IMR-90 (cell line): ENCODE results near the gene PIK3R4. TPM values are rescaled to one million over a fixed set of nuclear protein-coding genes. Genes with fewer than 3 reads are reported as not detected.

Experiments used
- ATAC-seq: fragments of 200-7000 bp; cut with Tn5 transposase; 2 replicates; pipeline ENCODE4 v1.9.1; 2020; ENCODE audit warnings: low read depth, mild to moderate bottlenecking, moderate library complexity
- BruUV-seq: library from RNA; stranded (reverse); fragments of 400-500 nt; replicated peaks from 2 replicates; lab custom pipeline; 2021; lab: Mats Ljungman, UMichigan
- CTCF ChIA-PET: fragments of 300-600 bp; formaldehyde crosslinking; extraction: SDS; loops from one replicate; lab custom pipeline; 2021; ENCODE audit warnings: antibody characterized with exemption; lab: Yijun Ruan, JAX
- POLR2A ChIA-PET: fragments of 300-600 bp; sonication (Branson Sonifier 250); formaldehyde crosslinking; loops from one replicate; lab custom pipeline; 2022; ENCODE audit warnings: antibody characterized with exemption; ENCODE audit not compliant: unreplicated experiment; lab: Charles Lee
- DNase-seq: peaks from one replicate; pipeline ENCODE4 v3.0.0; 2013
- H2AFZ ChIP-seq: replicated peaks from 2 replicates; pipeline ENCODE3; 2013; ENCODE audit warnings: low read length, mild to moderate bottlenecking; ENCODE audit not compliant: poor library complexity
- H2AK5ac ChIP-seq: 2 replicates; pipeline ENCODE4 v1.6.1; 2013; ENCODE audit warnings: low read depth, low read length, inconsistent platforms
- H2AK9ac ChIP-seq: replicated peaks from 2 replicates; pipeline ENCODE3; 2013; ENCODE audit warnings: mild to moderate bottlenecking, low read depth, low read length, moderate library complexity; ENCODE audit not compliant: poor library complexity
- H2BK120ac ChIP-seq: 2 replicates; pipeline ENCODE4 v1.6.1; 2013; ENCODE audit warnings: low read depth, low read length, inconsistent platforms
- H2BK15ac ChIP-seq: 3 replicates; pipeline ENCODE4 v1.6.1; 2013; ENCODE audit warnings: low read depth, low read length, inconsistent platforms
- H2BK20ac ChIP-seq: 2 replicates; pipeline ENCODE4 v1.6.1; 2013; ENCODE audit warnings: low read depth, mild to moderate bottlenecking, inconsistent platforms, low read length, moderate library complexity
- H2BK5ac ChIP-seq: 2 replicates; pipeline ENCODE4 v1.6.1; 2013; ENCODE audit warnings: mild to moderate bottlenecking, low read depth, low read length, inconsistent platforms; ENCODE audit not compliant: poor library complexity, severe bottlenecking
- H3K14ac ChIP-seq: replicated peaks from 2 replicates; pipeline ENCODE4 v1.6.1; 2013; ENCODE audit warnings: low read depth, low read length, inconsistent platforms
- H3K18ac ChIP-seq: 2 replicates; pipeline ENCODE4 v1.6.1; 2013; ENCODE audit warnings: low read depth, low read length, control low read depth
- H3K23ac ChIP-seq: 2 replicates; pipeline ENCODE4 v1.6.1; 2013; ENCODE audit warnings: low read depth, low read length, inconsistent platforms
- H3K27ac ChIP-seq: 2 replicates; pipeline ENCODE4 v1.5.1; 2013; ENCODE audit warnings: mild to moderate bottlenecking, control low read depth, low read length; ENCODE audit not compliant: insufficient read depth
- H3K27me3 ChIP-seq: 2 replicates; pipeline ENCODE4 v1.6.1; 2013; ENCODE audit warnings: low read length; ENCODE audit not compliant: control insufficient read depth, insufficient read depth
- H3K36me3 ChIP-seq: 2 replicates; pipeline ENCODE4 v1.6.1; 2013; ENCODE audit warnings: low read length, mixed read lengths; ENCODE audit not compliant: control insufficient read depth, insufficient read depth
- H3K4ac ChIP-seq: 2 replicates; pipeline ENCODE4 v1.6.1; 2013; ENCODE audit warnings: low read depth, low read length, inconsistent platforms
- H3K4me1 ChIP-seq: 2 replicates; pipeline ENCODE4 v1.6.1; 2013; ENCODE audit warnings: low read length, mixed read lengths; ENCODE audit not compliant: control insufficient read depth, insufficient read depth
- H3K4me2 ChIP-seq: 2 replicates; pipeline ENCODE4 v1.6.1; 2013; ENCODE audit warnings: low read depth, mild to moderate bottlenecking, control low read depth, low read length, moderate library complexity
- H3K4me3 ChIP-seq: 2 replicates; pipeline ENCODE4 v1.5.1; 2013; ENCODE audit warnings: low read depth, mild to moderate bottlenecking, control low read depth, low read length, moderate library complexity; ENCODE audit not compliant: insufficient read depth
- H3K56ac ChIP-seq: 2 replicates; pipeline ENCODE4 v1.6.1; 2013; ENCODE audit warnings: low read length, inconsistent platforms; ENCODE audit not compliant: insufficient read depth; ENCODE audit errors: extremely low read depth
- H3K79me1 ChIP-seq, 2 experiments: 2 replicates each; pipeline ENCODE4 v1.6.1; 2013; ENCODE audit warnings: low read length in 2 of 2, inconsistent platforms in 1 of 2, low read depth in 1 of 2
- H3K9ac ChIP-seq: 2 replicates; pipeline ENCODE4 v1.6.1; 2013; ENCODE audit warnings: low read depth, low read length, control low read depth
- H3K9me1 ChIP-seq: 2 replicates; pipeline ENCODE4 v1.6.1; 2013; ENCODE audit warnings: low read length, inconsistent platforms; ENCODE audit not compliant: insufficient read depth
- H3K9me3 ChIP-seq: 2 replicates; pipeline ENCODE4 v1.6.1; 2013; ENCODE audit warnings: low read length; ENCODE audit not compliant: control insufficient read depth, insufficient read depth
- H4K20me1 ChIP-seq: 2 replicates; pipeline ENCODE4 v1.6.1; 2013; ENCODE audit warnings: low read length, inconsistent platforms; ENCODE audit not compliant: insufficient read depth
- H4K5ac ChIP-seq: 2 replicates; pipeline ENCODE4 v1.6.1; 2013; ENCODE audit warnings: mild to moderate bottlenecking, low read depth, low read length, control low read depth
- H4K8ac ChIP-seq, 2 experiments: 2 replicates each; pipeline ENCODE4 v1.6.1; 2013; ENCODE audit warnings: low read depth in 2 of 2, low read length in 2 of 2, control low read depth in 1 of 2, inconsistent platforms in 1 of 2
- H4K91ac ChIP-seq: 2 replicates; pipeline ENCODE4 v1.6.1; 2013; ENCODE audit warnings: low read depth, low read length, inconsistent platforms; ENCODE audit not compliant: insufficient read depth
- BHLHE40 ChIP-seq: fragments of 150-350 bp; IDR thresholded peaks from 2 replicates; pipeline ENCODE4 v1.6.1; 2016; ENCODE audit warnings: mild to moderate bottlenecking, low read depth, low read length
- CEBPB ChIP-seq: IDR thresholded peaks from 2 replicates; pipeline ENCODE4 v1.6.1; 2012; ENCODE audit warnings: low read depth, low read length, improper control_type of control experiment
- CHD1 ChIP-seq: IDR thresholded peaks from 2 replicates; pipeline ENCODE4 v1.6.1; 2012; ENCODE audit warnings: low read depth, low read length, improper control_type of control experiment
- FOS ChIP-seq: fragments of 150-350 bp; IDR thresholded peaks from 2 replicates; pipeline ENCODE4 v1.6.1; 2016; ENCODE audit warnings: low read depth, low read length
- MAFK ChIP-seq: IDR thresholded peaks from 2 replicates; pipeline ENCODE4 v1.6.1; 2012; ENCODE audit warnings: low read depth, low read length, improper control_type of control experiment
- MAZ ChIP-seq: IDR thresholded peaks from 2 replicates; pipeline ENCODE4 v1.6.1; 2012; ENCODE audit warnings: low read depth, mild to moderate bottlenecking, low read length, improper control_type of control experiment, moderate library complexity, borderline replicate concordance
- MXI1 ChIP-seq: IDR thresholded peaks from 2 replicates; pipeline ENCODE4 v1.6.1; 2012; ENCODE audit warnings: low read depth, mild to moderate bottlenecking, low read length, moderate library complexity, borderline replicate concordance
- POLR2A ChIP-seq: IDR thresholded peaks from 2 replicates; pipeline ENCODE4 v1.6.1; 2012; ENCODE audit warnings: mild to moderate bottlenecking, low read depth, low read length
- RAD21 ChIP-seq: IDR thresholded peaks from 2 replicates; pipeline ENCODE4 v1.6.1; 2012; ENCODE audit warnings: low read length, improper control_type of control experiment
- RCOR1 ChIP-seq: IDR thresholded peaks from 2 replicates; pipeline ENCODE4 v1.6.1; 2012; ENCODE audit warnings: mild to moderate bottlenecking, low read length, improper control_type of control experiment; ENCODE audit not compliant: insufficient replicate concordance
- RFX5 ChIP-seq: IDR thresholded peaks from 2 replicates; pipeline ENCODE4 v1.8.0; 2012; ENCODE audit warnings: low read depth, mild to moderate bottlenecking, low read length, moderate library complexity
- SMC3 ChIP-seq: fragments of 150-350 bp; IDR thresholded peaks from 2 replicates; pipeline ENCODE4 v1.6.1; 2016; ENCODE audit warnings: low read depth, mild to moderate bottlenecking, antibody characterized with exemption, low read length, moderate library complexity
- WGBS, 2 experiments: methylation state at CpG; one replicate each; pipeline versions ENCODE4 v1.1.5 to v1.1.7; 2013; ENCODE audit warnings: missing lambda C conversion rate in 2 of 2; ENCODE audit not compliant: insufficient read length in 1 of 2; ENCODE audit errors: extremely low coverage in 2 of 2; 5-methylcytosine and 5-hydroxymethylcytosine counted together
- dilution Hi-C: fragments of 300-500 bp; cut with HindIII; formaldehyde crosslinking; loops from one replicate; pipeline ENCODE4 v1.14.3; 2018; ENCODE audit warnings: low sequenced_read_pairs; ENCODE audit not compliant: unreplicated experiment
- in situ Hi-C: fragments of 300-500 bp; cut with MboI; formaldehyde crosslinking; loops from 3 replicates; pipeline ENCODE4 v1.14.3; 2019; ENCODE audit warnings: low sequenced_read_pairs, inconsistent platforms, mixed read lengths
- intact Hi-C: fragments of 100-400 bp; cut with micrococcal nuclease; formaldehyde crosslinking; loops from 2 replicates; pipeline ENCODE4 v1.10.0; 2022
- polyA plus RNA-seq, 3 experiments: library from polyadenylated mRNA; depleted of rRNA; stranded (reverse); fragments of >200 nt; gene quantifications; 2 replicates each; pipeline ENCODE4 v1.2.3, GENCODE V29; 2012; ENCODE audit warnings: low replicate concordance in 1 of 3
- total RNA-seq: library from RNA; depleted of rRNA; stranded (reverse); fragments of >200 nt; gene quantifications from 2 replicates; pipeline ENCODE4 v1.2.3, GENCODE V29; 2012
- TF ChIP-seq, protein P1 (sequence below): fragments of 150-350 bp; IDR thresholded peaks from 2 replicates; pipeline ENCODE4 v1.6.1; 2016; ENCODE audit warnings: low read depth, mild to moderate bottlenecking, low read length, moderate library complexity, borderline replicate concordance
- TF ChIP-seq, protein P2 (sequence below): fragments of 150-350 bp; IDR thresholded peaks from 2 replicates; pipeline ENCODE4 v1.6.1; 2017; ENCODE audit warnings: mild to moderate bottlenecking, antibody characterized with exemption, low read length, low read depth
- TF ChIP-seq, protein P3 (sequence below): conservative IDR thresholded peaks from 2 replicates; pipeline ENCODE4 v1.5.1; 2012; ENCODE audit warnings: mild to moderate bottlenecking, low read depth, low read length, improper control_type of control experiment

The PIK3R4 gene
- total and polyA plus RNA-seq, 2 of the 4 experiments (the other 2 are of a cell fraction) = 19.7 to 27.2 TPM

DNA sequence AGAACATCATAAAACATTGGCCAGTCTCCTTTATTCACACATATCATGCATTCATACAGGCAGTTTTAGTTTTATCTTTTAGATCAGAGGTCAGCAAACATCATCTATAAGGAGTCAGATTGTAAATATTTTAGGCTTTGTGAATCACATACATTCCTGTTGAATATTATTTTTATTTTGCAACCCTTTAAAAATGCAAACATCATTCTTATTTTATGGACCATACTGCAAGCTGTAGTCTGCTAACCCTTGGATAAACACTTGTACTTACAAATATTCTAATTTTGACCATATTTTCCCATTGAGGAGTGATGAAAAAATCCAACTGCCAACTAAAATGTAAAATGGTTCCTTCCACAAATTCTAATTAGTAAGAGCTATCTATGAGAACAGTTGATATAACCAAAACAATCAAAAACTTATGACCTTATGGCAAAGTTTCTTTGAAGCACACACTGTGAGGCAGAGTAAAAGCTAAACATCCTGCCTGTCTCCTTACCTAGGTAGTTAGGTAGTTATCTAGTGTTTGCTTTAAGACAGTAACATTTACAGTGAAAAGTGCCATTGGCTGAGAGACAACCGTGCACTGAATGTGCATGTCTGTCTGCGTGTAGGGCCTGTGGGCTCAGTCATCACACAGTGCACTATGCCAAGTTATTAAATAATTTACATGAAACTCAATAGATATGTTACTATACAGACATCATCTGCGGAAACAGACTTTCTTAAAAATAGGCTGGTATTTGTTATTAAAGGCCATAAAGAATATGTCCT, 57.7 kb downstream of the PIK3R4 start:
- H4K20me1 ChIP-seq = no peaks in the 10 kb centered on the region
- H4K91ac ChIP-seq = no peak overlapping the region
- H3K79me1 ChIP-seq = no peaks in the 10 kb centered on the region
- H3K4me2 ChIP-seq = no peak overlapping the region
- no peak overlapping the region for H2BK120ac ChIP-seq
- H3K9ac ChIP-seq = no peak overlapping the region
- H3K14ac ChIP-seq = no peak overlapping the region
- H2AK5ac ChIP-seq = no peak overlapping the region
- peaks cover 3% of the 10 kb centered on the region; the same call in 1 of the 2 replicates for H3K9me1 ChIP-seq
- DNase-seq (no peak), ATAC-seq (no peak; the same call in 1 of the 2 replicates)
- H3K18ac ChIP-seq = no peak overlapping the region
- no peaks in the 10 kb centered on the region for H3K9me3 ChIP-seq
- no peaks in the 10 kb centered on the region for H3K27me3 ChIP-seq
- no peak overlapping the region; the same call in 1 of the 2 replicates for H3K27ac ChIP-seq
- H3K4me3 ChIP-seq = no peak overlapping the region
- dilution Hi-C loops = no loop called here
- H3K4me1 ChIP-seq = no peaks in the 10 kb centered on the region
- BruUV-seq = no TSS peak
- no peak overlapping the region for H2BK15ac ChIP-seq
- POLR2A ChIA-PET = no interaction called here
- peaks cover 12% of the 10 kb centered on the region for H3K36me3 ChIP-seq
- H3K4ac ChIP-seq = no peak overlapping the region
- H2AFZ ChIP-seq = no peak overlapping the region
- no peak overlapping the region for H2AK9ac ChIP-seq
- no peak overlapping the region for H3K23ac ChIP-seq
- TF ChIP-seq BHLHE40 (no peak), RFX5 (no peak), POLR2A (no peak), CEBPB (no peak), RAD21 (no peak), SMC3 (no peak), MAZ (no peak), FOS (no peak), MAFK (no peak), MXI1 (no peak), CHD1 (no peak), RCOR1 (no peak)
- TF ChIP-seq, protein P1, sequence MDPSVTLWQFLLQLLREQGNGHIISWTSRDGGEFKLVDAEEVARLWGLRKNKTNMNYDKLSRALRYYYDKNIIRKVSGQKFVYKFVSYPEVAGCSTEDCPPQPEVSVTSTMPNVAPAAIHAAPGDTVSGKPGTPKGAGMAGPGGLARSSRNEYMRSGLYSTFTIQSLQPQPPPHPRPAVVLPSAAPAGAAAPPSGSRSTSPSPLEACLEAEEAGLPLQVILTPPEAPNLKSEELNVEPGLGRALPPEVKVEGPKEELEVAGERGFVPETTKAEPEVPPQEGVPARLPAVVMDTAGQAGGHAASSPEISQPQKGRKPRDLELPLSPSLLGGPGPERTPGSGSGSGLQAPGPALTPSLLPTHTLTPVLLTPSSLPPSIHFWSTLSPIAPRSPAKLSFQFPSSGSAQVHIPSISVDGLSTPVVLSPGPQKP = no peak
- TF ChIP-seq, protein P2, sequence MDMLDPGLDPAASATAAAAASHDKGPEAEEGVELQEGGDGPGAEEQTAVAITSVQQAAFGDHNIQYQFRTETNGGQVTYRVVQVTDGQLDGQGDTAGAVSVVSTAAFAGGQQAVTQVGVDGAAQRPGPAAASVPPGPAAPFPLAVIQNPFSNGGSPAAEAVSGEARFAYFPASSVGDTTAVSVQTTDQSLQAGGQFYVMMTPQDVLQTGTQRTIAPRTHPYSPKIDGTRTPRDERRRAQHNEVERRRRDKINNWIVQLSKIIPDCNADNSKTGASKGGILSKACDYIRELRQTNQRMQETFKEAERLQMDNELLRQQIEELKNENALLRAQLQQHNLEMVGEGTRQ = no peak
- TF ChIP-seq, protein P3, sequence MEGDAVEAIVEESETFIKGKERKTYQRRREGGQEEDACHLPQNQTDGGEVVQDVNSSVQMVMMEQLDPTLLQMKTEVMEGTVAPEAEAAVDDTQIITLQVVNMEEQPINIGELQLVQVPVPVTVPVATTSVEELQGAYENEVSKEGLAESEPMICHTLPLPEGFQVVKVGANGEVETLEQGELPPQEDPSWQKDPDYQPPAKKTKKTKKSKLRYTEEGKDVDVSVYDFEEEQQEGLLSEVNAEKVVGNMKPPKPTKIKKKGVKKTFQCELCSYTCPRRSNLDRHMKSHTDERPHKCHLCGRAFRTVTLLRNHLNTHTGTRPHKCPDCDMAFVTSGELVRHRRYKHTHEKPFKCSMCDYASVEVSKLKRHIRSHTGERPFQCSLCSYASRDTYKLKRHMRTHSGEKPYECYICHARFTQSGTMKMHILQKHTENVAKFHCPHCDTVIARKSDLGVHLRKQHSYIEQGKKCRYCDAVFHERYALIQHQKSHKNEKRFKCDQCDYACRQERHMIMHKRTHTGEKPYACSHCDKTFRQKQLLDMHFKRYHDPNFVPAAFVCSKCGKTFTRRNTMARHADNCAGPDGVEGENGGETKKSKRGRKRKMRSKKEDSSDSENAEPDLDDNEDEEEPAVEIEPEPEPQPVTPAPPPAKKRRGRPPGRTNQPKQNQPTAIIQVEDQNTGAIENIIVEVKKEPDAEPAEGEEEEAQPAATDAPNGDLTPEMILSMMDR = no peak
- CTCF ChIA-PET = no interaction called here
- intact Hi-C loops = loop anchor here (10.0 kb wide), 1 partner anchor 56 kb away; the partner anchor contains the start of gene PIK3R4
- no peak overlapping the region for H4K5ac ChIP-seq
- H2BK5ac ChIP-seq = no peak overlapping the region
- no peak overlapping the region for H4K8ac ChIP-seq
- WGBS, 2 experiments = no CpG with 5 or more reads among the region's 3 CpGs
- no peak overlapping the region for H2BK20ac ChIP-seq
- H3K56ac ChIP-seq = no peak overlapping the region
- in situ Hi-C loops = no loop called here
